ENCODE data around the gene TNRC6A. TPM values are rescaled to one million over a fixed set of nuclear protein-coding genes. Genes with fewer than 3 reads are reported as not detected.

The TNRC6A gene
- total RNA-seq, 1 donor from 2014 or later = 17.5 TPM

- no peak for DNase-seq (ENCODE audit: low read depth)
- Histone ChIP-seq H3K36me3 (ENCODE audit: control insufficient read depth, insufficient read depth, low read length) (no peaks in the 10 kb centered on the region), H3K4me3 (ENCODE audit: low read depth, low read length) (no peak overlapping the region), H3K27me3 (ENCODE audit: control insufficient read depth, insufficient read depth, low read length) (no peaks in the 10 kb centered on the region)
- no peak for TF ChIP-seq CTCF (IDR thresholded peaks at IDR 0.05; ENCODE audit: insufficient read depth, low read length, poor library complexity, severe bottlenecking)
Measured at GRCh38 chr16:24686678-24687077, 42.8 kb upstream of the TNRC6A start.

DNA sequence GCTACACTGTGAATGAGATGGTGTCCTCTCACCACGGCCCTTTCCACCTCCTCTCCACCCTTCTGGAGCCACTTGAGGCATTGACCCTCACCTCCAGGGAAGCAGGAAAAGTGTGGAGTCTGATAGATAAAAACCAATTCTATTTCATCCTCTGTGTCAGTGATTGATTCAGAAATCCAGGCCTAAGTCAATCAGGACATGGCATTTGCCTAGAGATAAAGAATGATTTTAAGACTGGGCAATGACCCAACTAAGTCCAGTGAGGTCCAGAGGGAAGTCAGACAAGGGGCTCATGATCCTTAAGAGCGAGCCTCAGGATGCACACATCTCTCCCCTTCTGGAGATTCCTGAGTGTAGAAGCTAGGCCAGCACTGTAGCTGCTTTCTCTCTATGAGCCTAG lies 41.1 kb upstream of the TNRC6A start:
- TF ChIP-seq CTCF (IDR thresholded peaks at IDR 0.05; ENCODE audit: insufficient read depth, low read length, poor library complexity, severe bottlenecking) = no peak

GRCh38 chr16:24689128-24689527 lies 40.3 kb upstream of the TNRC6A start:
- Histone ChIP-seq H3K36me3 (ENCODE audit: control insufficient read depth, insufficient read depth, low read length) (no peaks in the 10 kb centered on the region), H3K4me3 (ENCODE audit: low read depth, low read length) (no peak overlapping the region), H3K27me3 (ENCODE audit: control insufficient read depth, insufficient read depth, low read length) (no peaks in the 10 kb centered on the region)
- DNase-seq (ENCODE audit: low read depth) = no peak
- peak; percentile 67 for TF ChIP-seq CTCF (IDR thresholded peaks at IDR 0.05; ENCODE audit: insufficient read depth, low read length, poor library complexity, severe bottlenecking)

More for the DNA sequence above, 41.1 kb upstream of the TNRC6A start:
- H3K4me3 ChIP-seq (ENCODE audit: low read depth, low read length) = no peak overlapping the region
- no peak for DNase-seq (ENCODE audit: low read depth)
- no peaks in the 10 kb centered on the region for H3K27me3 ChIP-seq (ENCODE audit: control insufficient read depth, insufficient read depth, low read length)
- no peaks in the 10 kb centered on the region for H3K36me3 ChIP-seq (ENCODE audit: control insufficient read depth, insufficient read depth, low read length)

DNA sequence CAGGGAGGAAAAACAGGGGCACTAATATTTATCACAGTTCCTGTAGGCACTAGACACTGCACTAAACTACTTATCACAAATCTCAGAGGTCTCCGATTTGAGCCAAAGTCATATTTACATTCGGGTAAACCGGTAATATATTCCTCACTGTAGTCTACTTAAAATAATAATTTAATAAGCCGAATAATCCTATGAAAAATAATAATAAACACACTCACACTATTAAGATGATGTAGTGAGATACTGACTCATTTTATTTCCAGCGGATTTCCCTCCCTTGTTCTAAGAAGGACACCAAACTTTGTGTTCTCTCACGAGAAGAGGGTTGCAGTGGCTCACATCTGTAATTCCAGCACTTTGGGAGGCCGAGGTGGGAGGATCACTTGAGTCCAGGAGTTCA lies 36.6 kb upstream of the TNRC6A start:
- H3K4me3 ChIP-seq (ENCODE audit: low read depth, low read length) = no peak overlapping the region
- H3K27me3 ChIP-seq (ENCODE audit: control insufficient read depth, insufficient read depth, low read length) = no peaks in the 10 kb centered on the region
- TF ChIP-seq CTCF (IDR thresholded peaks at IDR 0.05; ENCODE audit: insufficient read depth, low read length, poor library complexity, severe bottlenecking) = no peak
- no peak for DNase-seq (ENCODE audit: low read depth)
- no peaks in the 10 kb centered on the region for H3K36me3 ChIP-seq (ENCODE audit: control insufficient read depth, insufficient read depth, low read length)

GRCh38 chr16:24694931-24695330 lies 34.5 kb upstream of the TNRC6A start:
- DNase-seq (ENCODE audit: low read depth) = no peak
- Histone ChIP-seq H3K4me3 (ENCODE audit: low read depth, low read length) (no peak overlapping the region), H3K27me3 (ENCODE audit: control insufficient read depth, insufficient read depth, low read length) (no peaks in the 10 kb centered on the region), H3K36me3 (ENCODE audit: control insufficient read depth, insufficient read depth, low read length) (no peaks in the 10 kb centered on the region)
- no peak for TF ChIP-seq CTCF (IDR thresholded peaks at IDR 0.05; ENCODE audit: insufficient read depth, low read length, poor library complexity, severe bottlenecking)

DNA sequence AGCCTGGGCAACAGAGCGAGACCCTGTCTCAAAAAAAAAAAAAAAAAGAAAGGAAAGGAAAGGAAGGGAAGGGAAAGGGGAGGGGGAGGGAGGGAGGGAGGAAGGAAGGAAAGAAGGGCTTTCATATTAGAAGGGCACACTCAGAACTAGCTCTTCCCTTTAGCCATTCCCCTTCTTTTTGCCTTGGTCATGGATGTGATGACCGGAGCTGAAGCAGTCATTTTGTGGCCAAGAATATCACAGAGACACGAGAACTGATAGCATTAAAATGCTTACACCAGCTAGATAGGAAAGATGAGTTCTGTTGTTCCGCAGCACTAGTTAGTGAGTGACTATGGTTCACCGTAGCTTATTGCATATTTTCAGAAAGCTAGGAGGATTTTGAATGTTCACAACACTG lies 32.8 kb upstream of the TNRC6A start:
- no peak for TF ChIP-seq CTCF (IDR thresholded peaks at IDR 0.05; ENCODE audit: insufficient read depth, low read length, poor library complexity, severe bottlenecking)
- DNase-seq (ENCODE audit: low read depth) = no peak

More for the DNA sequence above, 32.8 kb upstream of the TNRC6A start:
- Histone ChIP-seq H3K36me3 (ENCODE audit: control insufficient read depth, insufficient read depth, low read length) (no peaks in the 10 kb centered on the region), H3K27me3 (ENCODE audit: control insufficient read depth, insufficient read depth, low read length) (no peaks in the 10 kb centered on the region), H3K4me3 (ENCODE audit: low read depth, low read length) (no peak overlapping the region)
